IPS DF 4.7 (cell line): ENCODE results near the gene WFDC8.
"Not testable (repeated sequence)": the region's sequence is repeated elsewhere in the genome, so short reads cannot be mapped to it uniquely, and the experiment has no call there.

ENCODE experiments used
- DNase-seq: peaks from one replicate; pipeline ENCODE4 v3.0.0-alpha.2; 2013; ENCODE audit warnings: low spot score; ENCODE audit errors: extremely low read depth

The WFDC8 gene

DNA sequence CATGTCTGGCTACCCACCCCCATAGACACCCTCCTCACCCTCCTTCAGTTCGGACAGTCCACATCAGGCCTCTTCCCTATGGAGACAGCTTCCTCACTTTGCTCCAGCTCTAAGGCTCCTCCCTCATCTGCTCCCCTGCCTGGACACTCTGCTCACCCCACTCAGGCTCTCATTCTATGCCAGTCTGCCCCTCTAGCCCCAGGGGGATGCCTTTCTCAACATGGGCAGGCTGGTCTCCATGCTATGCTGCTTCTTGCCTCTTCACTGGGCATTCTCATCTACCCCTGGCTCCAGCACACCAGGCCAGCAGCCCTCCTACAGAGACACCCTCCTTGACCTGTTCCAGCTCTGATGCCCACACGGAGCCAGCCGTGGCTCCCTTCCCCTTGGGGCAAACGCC, at the start of gene WFDC8:
Gene WFDC8, minus strand, starts transcription at position 101 of the 400 bp plus-strand sequence. Its CDS starts 37 bp downstream, at position 64.
- no peak for DNase-seq

DNA sequence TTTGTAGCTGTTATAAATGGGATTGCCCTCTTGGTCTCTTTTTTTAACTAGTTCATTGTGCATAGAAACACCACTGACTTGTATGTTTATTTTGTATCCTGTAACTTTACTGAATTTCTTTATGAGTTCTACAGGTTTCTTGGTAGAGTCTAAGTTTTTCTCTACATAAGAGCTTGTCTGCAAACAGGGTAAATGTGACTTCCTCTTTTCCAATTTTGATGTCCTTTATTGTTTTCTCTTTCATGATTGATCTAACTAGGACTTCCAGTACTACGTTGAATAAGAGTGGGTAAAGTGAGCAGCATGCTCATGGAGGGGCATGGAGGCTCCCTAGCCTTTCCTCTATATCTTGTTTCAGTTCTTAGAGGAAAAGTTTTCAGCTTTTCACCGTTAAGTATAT, 47.5 kb upstream of the WFDC8 start:
- DNase-seq: no peak

DNA sequence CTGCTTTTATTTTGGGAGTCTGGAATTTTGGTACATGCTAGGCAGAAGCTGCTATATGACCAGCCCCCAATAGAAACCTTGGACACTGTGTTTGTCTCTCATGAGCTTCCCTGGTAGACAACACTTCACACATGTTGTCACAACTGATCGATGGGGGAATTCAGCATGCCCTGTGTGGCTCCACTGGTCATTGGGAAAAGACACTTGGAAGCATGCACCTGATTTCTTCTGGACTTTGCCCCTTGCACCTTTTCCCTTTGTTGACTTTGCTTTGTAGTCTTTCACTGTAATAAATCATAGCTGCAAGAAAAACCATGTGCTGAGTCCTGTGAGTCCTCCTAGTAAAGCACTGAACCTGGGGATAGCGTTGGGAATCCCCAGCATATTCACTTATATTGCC, 42.5 kb upstream of the WFDC8 start:
- DNase-seq: no peak

DNA sequence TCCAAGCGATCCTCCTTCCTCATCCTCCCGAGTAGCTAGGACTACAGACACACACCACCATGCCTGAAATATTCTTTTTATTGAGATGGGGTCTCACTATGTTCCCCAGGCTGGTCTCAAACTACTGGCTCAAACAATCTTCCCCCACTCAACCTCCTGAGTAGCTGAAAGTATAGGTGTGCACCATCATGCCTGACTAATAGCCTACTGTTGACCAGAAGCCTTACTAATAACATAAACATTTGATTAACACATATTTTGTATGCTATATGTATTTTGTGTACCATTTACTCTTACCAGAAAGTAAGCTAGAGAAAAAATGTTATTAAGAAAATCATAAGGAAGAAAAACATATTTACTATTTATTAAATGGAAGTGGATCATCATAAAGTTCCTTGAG, 38.5 kb upstream of the WFDC8 start:
- DNase-seq: no peak

DNA sequence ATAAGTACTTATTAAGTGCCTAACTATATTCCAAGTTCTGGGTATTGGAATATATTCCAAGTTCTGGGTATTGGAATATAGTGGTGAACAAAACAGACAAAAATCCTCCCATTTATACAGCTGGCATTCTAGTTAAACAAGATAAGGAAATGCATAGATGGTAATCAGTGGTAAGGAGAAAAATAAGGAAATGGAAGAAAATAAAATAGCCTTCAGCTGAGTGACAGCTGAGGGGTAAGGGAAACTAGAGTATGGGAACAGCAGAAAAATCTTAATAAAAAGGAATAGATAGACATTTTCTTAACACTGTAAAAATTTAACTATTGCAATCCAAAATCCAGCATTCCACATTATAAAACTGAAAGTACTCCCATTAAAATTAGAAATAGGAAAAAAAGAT, 33.2 kb upstream of the WFDC8 start:
- DNase-seq: no peak

DNA sequence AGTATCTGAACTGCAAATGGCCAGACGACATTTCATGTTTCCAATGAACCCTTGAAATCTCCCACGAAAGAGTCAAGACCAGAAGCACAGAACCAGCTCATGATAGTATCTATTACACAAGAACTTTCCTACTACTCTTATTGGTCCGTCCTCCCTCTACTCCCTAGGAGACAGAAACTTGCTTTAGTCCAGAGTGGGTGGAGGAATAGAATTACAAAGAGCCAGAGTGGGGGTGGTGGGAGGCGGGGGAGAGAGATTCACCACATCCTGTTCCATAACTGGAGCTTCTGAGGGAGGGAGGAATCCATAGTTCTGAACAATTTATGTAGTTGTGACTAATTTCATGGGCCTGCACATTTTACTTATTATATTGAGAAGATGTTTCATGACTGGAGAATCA, 32.0 kb upstream of the WFDC8 start:
- no peak for DNase-seq

DNA sequence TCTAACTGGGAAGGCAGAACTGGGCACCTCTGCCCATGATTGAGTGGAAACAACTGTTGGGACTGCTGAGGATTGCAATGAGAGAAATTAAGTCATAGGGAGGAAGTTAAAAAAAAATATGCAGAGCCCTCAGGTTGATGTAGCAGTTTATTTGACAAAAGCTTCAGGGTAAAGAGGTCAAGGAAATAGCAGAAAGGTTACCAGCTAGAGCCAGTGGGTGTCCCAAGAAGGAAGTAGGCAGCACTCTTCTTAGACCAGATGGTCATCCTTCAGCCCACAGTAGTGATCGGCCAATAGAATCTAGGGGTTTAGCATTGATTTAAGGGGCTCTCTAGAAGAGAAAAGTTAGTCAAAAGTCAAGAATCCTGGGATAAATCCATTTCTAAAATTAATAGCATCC, 28.7 kb upstream of the WFDC8 start:
- DNase-seq: no peak

DNA sequence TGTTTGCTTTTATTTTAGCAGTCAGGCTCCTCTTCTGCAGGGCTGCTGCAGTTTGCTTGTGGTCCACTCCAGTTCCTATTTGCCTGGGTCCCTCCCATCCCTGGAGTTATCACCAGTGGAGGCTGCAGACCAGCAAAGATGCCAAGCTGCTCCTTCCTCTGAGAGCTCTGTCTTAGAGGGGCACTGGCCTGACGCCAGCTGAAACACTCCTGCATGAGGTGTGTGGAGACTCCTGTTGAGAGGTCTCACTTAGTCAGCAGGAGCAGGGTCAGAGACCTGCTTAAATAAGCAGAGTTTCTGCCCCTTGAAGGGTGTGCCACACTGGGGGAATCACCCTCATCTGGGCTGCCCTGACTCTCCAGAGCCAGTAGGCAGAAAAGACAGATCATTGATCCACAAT, 16.2 kb upstream of the WFDC8 start:
- DNase-seq: no peak

DNA sequence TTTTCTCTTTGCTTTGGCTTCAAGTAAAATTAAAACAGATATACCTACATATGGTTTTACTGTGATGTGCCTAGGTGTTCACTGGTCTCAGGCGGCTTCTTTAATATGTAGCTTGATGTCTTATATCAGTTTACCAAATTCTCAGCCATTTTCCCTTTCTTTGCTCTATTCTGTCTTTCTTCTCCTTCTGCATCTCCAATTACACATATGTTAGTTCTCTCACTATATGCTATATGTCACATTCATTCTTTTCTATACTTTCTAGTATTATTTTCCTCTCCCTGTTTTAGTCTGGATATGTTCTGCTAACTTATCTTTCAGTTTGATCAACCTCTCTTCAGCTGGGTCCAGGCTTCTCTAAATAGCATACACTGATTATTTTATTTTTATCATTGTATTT, 14.4 kb upstream of the WFDC8 start:
- DNase-seq: no peak

DNA sequence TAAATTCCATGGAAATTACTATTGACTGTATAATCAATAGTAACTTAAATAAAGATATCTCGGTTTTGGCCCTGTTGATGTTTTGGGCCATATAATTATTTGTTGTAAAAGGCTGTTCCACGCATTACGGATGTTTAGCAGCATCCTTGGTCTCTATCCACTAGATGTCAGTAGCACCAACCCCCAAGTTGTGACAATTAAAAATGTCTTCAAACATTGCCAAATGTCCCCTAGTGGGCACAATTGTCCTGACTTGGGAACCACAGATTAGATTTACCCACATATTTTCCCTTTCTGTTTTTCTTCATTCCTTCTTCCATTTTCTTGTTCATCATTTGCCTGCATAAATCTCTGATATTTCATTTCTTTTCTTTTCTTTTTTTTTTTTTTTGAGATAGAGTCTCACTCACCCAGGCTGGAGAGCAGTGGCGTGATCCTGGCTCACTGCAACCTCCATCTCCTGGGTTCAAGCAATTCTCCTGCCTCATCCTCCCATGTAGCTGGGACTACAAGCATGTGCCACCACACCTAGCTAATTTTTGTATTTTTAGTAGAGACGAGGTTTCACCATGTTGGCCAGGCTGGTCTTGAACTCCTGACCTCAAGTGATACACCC, 13.6 kb upstream of the WFDC8 start:
- DNase-seq: peak; percentile 58

DNA sequence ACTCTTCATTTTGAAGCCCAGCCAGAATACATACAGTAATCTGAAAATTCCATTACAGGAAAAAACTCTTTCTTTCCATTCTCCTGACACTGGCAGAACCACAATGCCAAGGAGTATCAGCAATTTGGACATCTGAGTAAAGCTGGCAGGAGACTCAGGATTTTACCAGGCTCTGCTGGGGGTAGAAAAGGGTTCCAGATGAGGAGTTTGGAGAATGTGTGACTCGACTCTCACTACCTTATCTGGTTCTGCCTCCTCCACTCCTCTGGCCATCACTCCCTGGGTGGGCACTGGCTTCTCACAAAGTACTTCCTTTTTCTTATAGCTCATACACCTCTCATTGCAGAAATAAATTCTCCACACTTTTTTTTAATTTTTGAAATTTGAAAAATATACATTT, 10.6 kb upstream of the WFDC8 start:
- no peak for DNase-seq

DNA sequence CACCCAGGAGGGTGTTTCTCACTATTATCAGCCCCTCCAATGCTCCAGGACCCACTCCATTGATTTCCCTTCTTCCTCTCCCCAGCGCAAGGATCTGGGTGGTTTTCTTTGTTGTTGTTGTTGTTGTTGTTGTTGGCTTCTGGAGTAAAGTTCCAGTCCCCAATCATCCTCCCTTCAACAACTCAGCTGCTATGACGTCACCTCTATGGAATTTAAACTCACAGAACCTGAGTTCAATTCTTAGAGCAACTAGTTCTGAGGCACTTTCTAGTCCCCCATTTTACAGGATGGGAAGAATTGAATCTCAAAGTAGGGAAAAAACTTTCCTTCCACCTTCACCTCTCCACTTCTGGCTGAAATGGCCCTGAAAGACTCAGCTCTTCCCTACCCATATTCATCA, 9.7 kb upstream of the WFDC8 start:
- DNase-seq: no peak

DNA sequence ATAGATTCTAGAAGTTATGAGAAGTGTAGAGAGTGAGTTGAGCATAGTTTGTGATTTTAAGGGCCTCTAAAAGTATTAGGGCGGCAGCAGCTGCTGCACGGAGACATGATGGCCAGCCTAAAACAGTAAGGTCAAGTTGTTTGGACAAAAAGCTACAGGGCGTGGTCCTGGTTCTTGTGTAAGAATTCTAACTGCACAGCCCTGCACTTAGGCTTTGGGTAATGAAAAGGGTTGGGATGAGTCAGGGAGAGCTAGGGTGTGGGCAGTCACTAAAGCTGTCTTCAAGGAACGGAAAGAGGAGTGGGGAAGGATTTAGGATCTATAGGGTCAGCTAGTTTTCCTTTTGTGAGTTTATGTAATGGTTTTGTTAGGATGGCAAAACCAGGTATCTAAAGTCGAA, 6.9 kb upstream of the WFDC8 start:
- not testable (repeated sequence) for DNase-seq

DNA sequence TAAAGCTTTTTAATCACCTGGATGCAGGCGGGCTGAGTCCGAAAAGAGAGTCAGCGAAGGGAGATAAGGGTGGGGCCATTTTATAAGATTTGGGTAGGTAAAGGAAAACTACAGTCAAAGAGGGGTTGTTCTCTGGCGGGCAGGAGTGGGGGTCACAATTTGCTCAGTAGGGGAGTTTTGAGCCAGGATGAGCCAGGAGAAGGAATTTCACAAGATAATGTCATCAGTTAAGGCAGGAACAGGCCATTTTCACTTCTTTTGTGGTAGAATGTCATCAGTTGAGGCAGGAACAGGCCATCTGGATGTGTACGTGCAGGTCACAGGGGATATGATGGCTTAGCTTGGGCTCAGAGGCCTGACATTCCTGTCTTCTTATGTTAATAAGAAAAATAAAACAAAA, 5.2 kb upstream of the WFDC8 start:
- DNase-seq: not testable (repeated sequence)

DNA sequence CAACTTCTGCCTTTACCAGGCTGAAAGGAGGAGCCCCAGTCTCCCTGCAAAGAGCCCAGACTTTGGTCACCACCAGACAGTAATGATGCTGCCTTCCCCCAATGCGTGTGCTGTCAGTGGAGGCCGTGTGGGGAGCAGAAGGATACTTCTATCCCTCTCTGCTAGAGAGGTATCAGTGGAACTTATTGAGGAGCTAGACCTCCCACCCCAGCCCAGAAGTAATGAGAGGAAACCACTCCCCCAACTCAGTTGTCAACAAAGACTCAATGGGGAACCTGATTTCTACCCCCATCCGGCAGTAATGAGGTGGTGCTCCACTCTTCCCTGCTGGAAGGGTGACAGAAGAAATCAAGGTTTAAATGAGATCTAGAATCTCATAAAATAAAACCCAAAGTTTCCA, 4.4 kb upstream of the WFDC8 start:
- no peak for DNase-seq

DNA sequence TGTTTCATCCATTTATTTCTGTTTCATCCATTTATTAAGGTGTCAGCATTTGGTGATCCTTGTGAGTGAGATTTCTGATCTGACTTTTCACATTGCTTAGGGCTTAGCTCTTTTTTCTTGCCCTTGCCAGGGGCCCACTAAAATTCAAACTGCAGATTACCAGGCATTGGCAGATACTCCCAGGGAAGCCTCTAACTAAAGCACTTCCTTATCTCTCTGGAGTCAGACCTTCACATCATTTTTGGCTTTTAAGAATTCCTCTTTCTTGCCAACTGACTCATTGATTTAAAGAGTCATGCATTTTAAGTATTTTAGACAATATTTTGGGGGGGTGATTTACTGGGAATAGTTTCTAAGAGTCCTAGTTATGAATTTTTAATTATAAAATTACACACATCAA, 2.6 kb upstream of the WFDC8 start:
- no peak for DNase-seq

DNA sequence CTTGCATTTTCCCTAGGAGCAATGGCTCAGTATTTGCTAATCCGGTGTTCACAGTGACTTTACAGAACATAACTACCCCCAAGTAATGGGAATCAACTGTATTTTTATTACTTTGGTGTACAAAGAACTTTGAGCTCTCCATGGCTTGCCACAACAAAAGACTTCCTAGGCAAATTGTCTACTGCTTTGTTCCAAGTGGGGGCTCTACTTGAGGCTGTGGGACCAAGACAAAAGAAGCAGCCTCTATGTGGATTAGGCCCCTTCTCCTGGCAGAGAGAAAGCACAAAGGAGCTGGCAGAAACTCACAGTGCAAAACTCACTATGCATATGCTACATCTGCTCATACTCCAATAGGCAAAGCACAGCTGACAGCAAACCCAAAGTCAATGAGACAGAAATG, 853 bp downstream of the WFDC8 start:
- no peak for DNase-seq

DNA sequence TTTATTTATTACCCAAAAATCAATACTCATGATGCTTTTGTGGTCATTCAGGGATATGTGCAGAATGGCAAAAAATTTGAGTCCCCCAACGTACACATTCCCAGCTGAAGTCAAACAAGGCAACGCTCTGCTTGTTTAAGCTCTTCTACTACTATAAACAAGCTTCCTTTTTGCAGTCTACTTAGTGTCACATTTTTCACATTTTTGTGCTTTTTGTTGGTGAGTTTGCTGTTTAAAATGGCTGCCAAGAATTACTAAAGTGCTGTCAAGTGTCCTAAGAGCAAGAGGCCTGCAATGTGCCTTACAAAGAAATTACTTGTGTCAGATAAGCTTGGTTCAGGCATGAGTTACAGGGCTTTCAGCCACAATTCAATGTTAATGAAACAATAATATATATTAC, 2.1 kb downstream of the WFDC8 start:
- no peak for DNase-seq

DNA sequence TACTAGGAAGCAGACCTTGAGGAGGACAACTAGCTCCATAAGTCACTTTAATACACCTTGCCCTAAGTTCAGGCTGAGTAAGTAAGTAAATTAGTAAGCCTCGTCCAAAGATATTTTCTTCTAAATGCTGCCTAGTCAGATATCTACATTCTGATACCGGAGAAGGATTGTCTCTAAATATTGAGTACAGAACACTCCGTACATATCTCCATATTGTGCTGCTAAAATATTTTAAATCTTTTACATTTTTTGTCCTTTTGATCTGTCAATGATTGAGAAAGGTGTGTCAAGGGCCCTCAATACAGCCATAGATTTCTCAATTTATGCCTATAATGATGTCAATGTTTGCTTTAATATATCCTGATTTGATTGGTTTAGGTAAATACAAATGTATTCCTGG, 3.2 kb downstream of the WFDC8 start:
- DNase-seq: no peak

DNA sequence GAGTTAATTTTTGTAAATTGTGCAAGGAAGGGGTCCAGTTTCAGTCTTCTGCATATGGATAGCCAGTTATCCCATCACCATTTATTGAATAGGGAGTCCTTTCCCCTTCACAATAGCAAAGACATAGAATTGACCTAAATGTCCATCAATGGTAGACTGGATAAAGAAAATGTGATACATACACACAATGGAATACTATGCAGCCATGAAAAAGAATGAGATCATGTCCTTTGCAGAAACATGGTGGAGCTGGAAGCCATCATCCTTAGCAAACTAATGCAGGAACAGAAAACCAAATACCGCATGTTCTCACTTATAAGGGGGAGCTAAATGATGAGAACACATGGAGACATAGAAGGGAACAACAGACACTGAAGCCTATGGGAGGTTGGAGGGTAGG, 9.4 kb downstream of the WFDC8 start:
- not testable (repeated sequence) for DNase-seq

DNA sequence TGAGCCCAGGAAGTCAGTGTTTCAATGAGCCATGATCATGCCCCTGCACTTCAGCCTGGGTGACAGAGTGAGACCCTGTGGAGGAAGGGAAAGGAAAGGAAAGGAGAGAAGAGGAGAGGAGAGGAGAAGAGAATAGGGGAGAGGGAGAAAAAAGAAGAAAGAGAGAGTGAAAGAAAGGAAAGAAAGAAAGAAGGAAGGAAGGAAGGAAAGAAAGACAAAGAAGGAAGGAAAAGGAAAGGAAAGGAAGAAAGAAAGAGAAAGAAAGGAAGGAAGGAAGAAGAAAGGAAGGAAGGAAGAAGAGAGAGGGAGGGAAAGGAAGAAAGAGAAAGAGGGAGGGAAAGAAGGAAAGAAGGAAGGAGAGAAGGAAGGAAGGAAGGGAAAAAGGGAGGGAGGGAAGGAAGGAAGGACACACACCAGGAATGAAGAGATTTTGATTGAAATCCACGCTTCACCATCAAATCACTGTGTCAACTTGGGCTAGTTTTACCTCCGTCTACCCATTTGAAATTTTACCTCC, 14.3 kb downstream of the WFDC8 start:
- no peak for DNase-seq

DNA sequence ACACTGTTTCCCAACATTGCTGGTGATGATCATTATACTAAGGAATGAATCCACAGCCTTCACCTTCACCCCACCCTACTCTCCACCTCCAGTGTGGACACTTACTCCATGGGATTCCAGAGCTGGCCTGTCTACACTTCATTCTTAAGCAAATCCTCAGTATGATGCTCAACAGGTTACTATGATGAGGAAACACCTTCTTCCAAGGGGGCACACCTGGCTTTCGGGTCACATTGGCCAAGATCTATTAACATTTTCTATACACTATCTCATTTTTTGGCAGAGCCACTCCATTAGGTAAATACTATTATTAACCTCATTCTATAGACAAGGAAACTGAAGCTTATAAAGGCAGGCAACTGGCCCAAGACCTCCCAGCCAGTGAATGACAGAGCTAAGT, 23.9 kb downstream of the WFDC8 start:
- DNase-seq: no peak

DNA sequence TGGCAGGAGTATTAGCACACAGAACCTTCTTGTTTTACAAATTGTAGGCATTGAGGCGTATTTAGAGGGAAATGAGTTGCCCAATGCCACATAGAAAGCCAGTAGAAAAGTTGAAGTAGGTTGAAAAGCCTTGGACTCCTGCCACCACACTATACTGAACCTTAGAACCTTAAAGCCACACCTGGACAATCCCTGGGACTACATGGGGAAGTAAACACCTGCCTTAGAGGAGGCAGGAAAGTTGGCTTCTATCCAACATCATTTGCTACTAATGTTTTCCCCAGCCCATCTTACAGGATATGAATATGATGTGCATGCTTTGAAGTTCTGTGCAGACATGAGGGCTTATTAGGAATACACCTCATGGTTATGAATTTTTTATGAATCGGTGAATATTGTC, 26.6 kb downstream of the WFDC8 start:
- DNase-seq: no peak

DNA sequence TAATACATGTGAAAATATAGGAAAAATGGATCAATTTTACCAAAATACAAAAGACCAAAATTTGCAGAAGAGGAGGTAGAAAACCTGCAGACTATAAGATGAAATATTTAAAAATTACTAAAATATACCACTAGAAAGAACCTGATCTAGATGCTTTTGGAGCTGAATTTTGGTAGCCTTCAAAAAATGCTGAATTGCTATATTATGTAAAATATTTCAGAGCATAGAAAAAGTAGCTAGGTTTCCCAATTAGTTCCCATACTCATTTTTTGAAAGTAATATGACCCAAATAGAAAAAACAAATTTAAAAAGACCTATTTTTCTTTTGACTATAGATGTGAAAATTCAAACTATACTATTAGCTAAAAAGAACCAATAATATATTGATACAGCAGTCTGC, 28.3 kb downstream of the WFDC8 start:
- no peak for DNase-seq
